ENCODE data around the gene NRL.

The NRL gene

DNA sequence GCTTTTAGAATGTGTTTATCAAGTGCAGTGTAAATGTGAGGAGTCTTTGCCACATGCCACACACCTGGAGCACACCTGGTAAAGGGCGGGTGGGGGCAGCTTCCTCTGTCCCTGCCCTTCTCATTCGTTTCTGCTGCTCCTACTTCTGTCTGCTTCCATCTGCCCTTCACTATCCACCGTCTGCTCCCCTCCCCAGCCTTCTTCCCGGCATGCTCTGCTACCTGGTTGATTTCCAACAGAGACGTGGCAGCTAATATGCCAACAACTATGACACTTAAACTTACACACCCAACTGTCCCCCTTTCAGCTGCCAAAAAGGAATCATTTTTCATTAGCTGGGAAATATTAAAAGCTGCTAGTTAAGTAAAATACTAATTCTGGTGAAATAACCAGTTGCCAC is 72.0 kb downstream of the NRL start:
- no peaks in the 10 kb centered on the region for H3K79me2 ChIP-seq (ENCODE audit: insufficient read depth, low read depth)
- H2AFZ ChIP-seq (ENCODE audit: low read depth): no peak overlapping the region
- no peaks in the 10 kb centered on the region for H3K4me1 ChIP-seq (ENCODE audit: low read depth, poor library complexity, severe bottlenecking)
- no peak overlapping the region for H3K27ac ChIP-seq
- no peak overlapping the region for H3K4me3 ChIP-seq (IDR thresholded peaks at IDR 0.05; ENCODE audit: insufficient read depth, low read depth, low read length)
- no peaks in the 10 kb centered on the region for H4K20me1 ChIP-seq (ENCODE audit: insufficient read depth)
- H3K9ac ChIP-seq: no peak overlapping the region
- H3K27me3 ChIP-seq (ENCODE audit: insufficient read depth, low read depth): no peaks in the 10 kb centered on the region
- H3K4me2 ChIP-seq: no peak overlapping the region
- no peaks in the 10 kb centered on the region for H3K36me3 ChIP-seq (ENCODE audit: insufficient read depth)
- TF ChIP-seq CTCF (conservative IDR thresholded peaks at IDR 0.05; ENCODE audit: low read depth, low read length): no peak

GRCh38 chr14:24040692-24041091 is 74.1 kb downstream of the NRL start:
- no peak overlapping the region for H2AFZ ChIP-seq (ENCODE audit: low read depth)
- H4K20me1 ChIP-seq (ENCODE audit: insufficient read depth): no peaks in the 10 kb centered on the region
- no peaks in the 10 kb centered on the region for H3K36me3 ChIP-seq (ENCODE audit: insufficient read depth)
- H3K4me2 ChIP-seq: no peak overlapping the region
- H3K4me3 ChIP-seq (IDR thresholded peaks at IDR 0.05; ENCODE audit: insufficient read depth, low read depth, low read length): no peak overlapping the region
- H3K9ac ChIP-seq: no peak overlapping the region
- no peaks in the 10 kb centered on the region for H3K4me1 ChIP-seq (ENCODE audit: low read depth, poor library complexity, severe bottlenecking)
- no peak overlapping the region for H3K27ac ChIP-seq
- H3K79me2 ChIP-seq (ENCODE audit: insufficient read depth, low read depth): no peaks in the 10 kb centered on the region
- no peak for TF ChIP-seq CTCF (conservative IDR thresholded peaks at IDR 0.05; ENCODE audit: low read depth, low read length)
- H3K27me3 ChIP-seq (ENCODE audit: insufficient read depth, low read depth): no peaks in the 10 kb centered on the region

GRCh38 chr14:24038686-24039085 is 76.1 kb downstream of the NRL start:
- Histone ChIP-seq H3K27ac (no peak overlapping the region), H4K20me1 (ENCODE audit: insufficient read depth) (no peaks in the 10 kb centered on the region), H3K4me3 (IDR thresholded peaks at IDR 0.05; ENCODE audit: insufficient read depth, low read depth, low read length) (no peak overlapping the region), H3K4me2 (no peak overlapping the region), H3K36me3 (ENCODE audit: insufficient read depth) (no peaks in the 10 kb centered on the region), H3K9ac (no peak overlapping the region), H3K4me1 (ENCODE audit: low read depth, poor library complexity, severe bottlenecking) (no peaks in the 10 kb centered on the region), H2AFZ (ENCODE audit: low read depth) (no peak overlapping the region), H3K79me2 (ENCODE audit: insufficient read depth, low read depth) (no peaks in the 10 kb centered on the region), H3K27me3 (ENCODE audit: insufficient read depth, low read depth) (no peaks in the 10 kb centered on the region)
- TF ChIP-seq CTCF (conservative IDR thresholded peaks at IDR 0.05; ENCODE audit: low read depth, low read length): no peak

GRCh38 chr14:24037658-24038037 is 77.1 kb downstream of the NRL start:
- H2AFZ ChIP-seq (ENCODE audit: low read depth): no peak overlapping the region
- H3K9ac ChIP-seq: no peak overlapping the region
- no peak for TF ChIP-seq CTCF (conservative IDR thresholded peaks at IDR 0.05; ENCODE audit: low read depth, low read length)
- H3K4me1 ChIP-seq (ENCODE audit: low read depth, poor library complexity, severe bottlenecking): no peaks in the 10 kb centered on the region
- H3K27me3 ChIP-seq (ENCODE audit: insufficient read depth, low read depth): no peaks in the 10 kb centered on the region
- H4K20me1 ChIP-seq (ENCODE audit: insufficient read depth): no peaks in the 10 kb centered on the region
- no peaks in the 10 kb centered on the region for H3K79me2 ChIP-seq (ENCODE audit: insufficient read depth, low read depth)
- H3K36me3 ChIP-seq (ENCODE audit: insufficient read depth): no peaks in the 10 kb centered on the region
- H3K27ac ChIP-seq: no peak overlapping the region
- H3K4me3 ChIP-seq (IDR thresholded peaks at IDR 0.05; ENCODE audit: insufficient read depth, low read depth, low read length): no peak overlapping the region
- no peak overlapping the region for H3K4me2 ChIP-seq

Data from KMS-11 (cell line).